Trophoblast cell (in vitro differentiated cells and primary cell): ENCODE data around the gene MEIKIN.

Experiments used
- DNase-seq, 2 donors: peaks; one replicate each; pipeline ENCODE4 v3.0.0-alpha.2; 2016
- H2AFZ ChIP-seq: 2 replicates; pipeline ENCODE4 v1.6.1; 2013; ENCODE audit warnings: low read length, moderate library complexity, mild to moderate bottlenecking; ENCODE audit not compliant: insufficient read depth, poor library complexity
- H2AK5ac ChIP-seq: 2 replicates; pipeline ENCODE4 v1.6.1; 2013; ENCODE audit warnings: mild to moderate bottlenecking, low read length
- H2BK120ac ChIP-seq: 2 replicates; pipeline ENCODE4 v1.6.1; 2013; ENCODE audit warnings: low read length, mild to moderate bottlenecking, moderate library complexity; ENCODE audit not compliant: insufficient read depth, poor library complexity
- H2BK12ac ChIP-seq: 2 replicates; pipeline ENCODE4 v1.6.1; 2013; ENCODE audit warnings: mild to moderate bottlenecking, low read length, moderate library complexity
- H2BK5ac ChIP-seq: 2 replicates; pipeline ENCODE4 v1.6.1; 2013; ENCODE audit warnings: low read length, low read depth, moderate library complexity, mild to moderate bottlenecking; ENCODE audit not compliant: poor library complexity
- H3K14ac ChIP-seq: 2 replicates; pipeline ENCODE4 v1.6.1; 2013; ENCODE audit warnings: mild to moderate bottlenecking, low read length
- H3K18ac ChIP-seq: 2 replicates; pipeline ENCODE4 v1.6.1; 2013; ENCODE audit warnings: mild to moderate bottlenecking, low read length
- H3K23ac ChIP-seq: 2 replicates; pipeline ENCODE4 v1.6.1; 2013; ENCODE audit warnings: low read length
- H3K27ac ChIP-seq: 2 replicates; pipeline ENCODE4 v1.5.1; 2013; ENCODE audit warnings: low read depth, mild to moderate bottlenecking, inconsistent platforms, low read length, moderate library complexity
- H3K27me3 ChIP-seq: 2 replicates; pipeline ENCODE4 v1.6.1; 2013; ENCODE audit warnings: inconsistent platforms, mild to moderate bottlenecking, low read length, moderate library complexity; ENCODE audit not compliant: insufficient read depth
- H3K36me3 ChIP-seq, 2 experiments: 1 replicate in 1 of 2; 2 replicates in 1 of 2; pipeline ENCODE4 v1.6.1; 2013; ENCODE audit warnings: low read length in 2 of 2, mild to moderate bottlenecking in 2 of 2, moderate library complexity in 1 of 2; ENCODE audit not compliant: insufficient read depth in 2 of 2, control insufficient read depth in 1 of 2
- H3K4ac ChIP-seq: 2 replicates; pipeline ENCODE4 v1.6.1; 2013; ENCODE audit warnings: low read depth, mild to moderate bottlenecking, low read length, moderate library complexity
- H3K4me1 ChIP-seq, 2 experiments: 1 replicate in 1 of 2; 2 replicates in 1 of 2; pipeline ENCODE4 v1.6.1; 2013; ENCODE audit warnings: low read length in 2 of 2, mild to moderate bottlenecking in 2 of 2, moderate library complexity in 1 of 2; ENCODE audit not compliant: insufficient read depth in 2 of 2, control insufficient read depth in 1 of 2
- H3K4me2 ChIP-seq: 2 replicates; pipeline ENCODE4 v1.6.1; 2013; ENCODE audit warnings: inconsistent platforms, mild to moderate bottlenecking, low read length, moderate library complexity
- H3K4me3 ChIP-seq: 2 replicates; pipeline ENCODE4 v1.5.1; 2013; ENCODE audit warnings: mild to moderate bottlenecking, low read depth, low read length, inconsistent platforms
- H3K79me1 ChIP-seq: one replicate; pipeline ENCODE4 v1.6.1; 2013; ENCODE audit warnings: low read length
- H3K79me2 ChIP-seq: 2 replicates; pipeline ENCODE4 v1.6.1; 2013; ENCODE audit warnings: low read length, mild to moderate bottlenecking; ENCODE audit not compliant: control insufficient read depth, insufficient read depth, poor library complexity
- H3K9ac ChIP-seq: 2 replicates; pipeline ENCODE4 v1.6.1; 2013; ENCODE audit warnings: mild to moderate bottlenecking, low read length
- H3K9me3 ChIP-seq: 2 replicates; pipeline ENCODE4 v1.6.1; 2013; ENCODE audit warnings: low read depth, mild to moderate bottlenecking, control low read depth, inconsistent platforms, low read length; ENCODE audit not compliant: insufficient read depth
- H4K12ac ChIP-seq: 2 replicates; pipeline ENCODE4 v1.6.1; 2013; ENCODE audit warnings: low read depth, mild to moderate bottlenecking, low read length, moderate library complexity
- H4K8ac ChIP-seq: 2 replicates; pipeline ENCODE4 v1.6.1; 2013; ENCODE audit warnings: low read depth, mild to moderate bottlenecking, low read length, moderate library complexity
- H4K91ac ChIP-seq: one replicate; pipeline ENCODE4 v1.6.1; 2013; ENCODE audit warnings: low read depth, mild to moderate bottlenecking, low read length, moderate library complexity
- WGBS: extraction: QIAGEN DNeasy Blood & Tissue Kit; methylation state at CpG from one replicate; pipeline ENCODE4 v1.1.7; 2013; ENCODE audit warnings: missing lambda C conversion rate; ENCODE audit not compliant: insufficient read length, insufficient coverage; ENCODE audit errors: extremely low coverage; 5-methylcytosine and 5-hydroxymethylcytosine counted together

Gene MEIKIN

GRCh38 chr5:131786900-131787692 is 158.4 kb downstream of the MEIKIN start:
- Histone ChIP-seq H3K36me3 (no peaks in the 10 kb centered on the region), H3K4me2 (no peak overlapping the region), H2BK5ac (no peak overlapping the region), H3K14ac (no peak overlapping the region), H3K4me1 (peaks cover 0 to 2% of the 10 kb centered on the region in 2 experiments), H3K4me3 (no peak overlapping the region), H3K27ac (no peak overlapping the region), H3K23ac (no peak overlapping the region), H3K27me3 (no peaks in the 10 kb centered on the region), H3K79me2 (peaks cover 1% of the 10 kb centered on the region), H3K18ac (no peak overlapping the region), H3K4ac (peak overlapping the region; percentile 50), H3K9me3 (no peaks in the 10 kb centered on the region), H4K12ac (no peak overlapping the region), H4K91ac (no peak overlapping the region), H3K79me1 (no peaks in the 10 kb centered on the region), H2AFZ (no peak overlapping the region), H2AK5ac (no peak overlapping the region), H2BK120ac (no peak overlapping the region), H4K8ac (no peak overlapping the region), H2BK12ac (no peak overlapping the region), H3K9ac (no peak overlapping the region)
- DNase-seq = peak in 1 of 2 donors; percentile 58
- WGBS = no CpG with 5 or more reads among the region's 4 CpGs

DNA sequence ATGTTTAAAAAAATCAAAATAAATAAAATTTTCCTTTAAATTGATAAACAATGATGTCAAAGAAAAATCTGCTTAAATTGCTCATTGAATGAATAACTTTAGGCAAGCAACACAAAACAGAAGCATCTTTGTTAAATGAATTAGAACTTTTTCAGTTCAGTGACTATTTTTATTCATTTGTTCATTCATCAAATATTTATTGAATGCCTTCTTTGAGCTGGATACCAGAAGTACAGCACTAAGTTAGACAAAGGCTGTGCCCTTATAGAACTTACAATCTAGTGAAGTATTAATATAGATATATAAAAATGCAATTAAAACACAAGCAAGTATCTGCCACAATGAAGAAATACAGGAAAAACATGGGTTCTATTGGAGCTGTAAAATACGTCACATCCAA is 159.4 kb downstream of the MEIKIN start:
- Histone ChIP-seq H2BK12ac (no peak overlapping the region), H3K36me3 (no peaks in the 10 kb centered on the region), H2BK5ac (no peak overlapping the region), H3K4me1 (peaks cover 0 to 2% of the 10 kb centered on the region in 2 experiments), H3K79me2 (peaks cover 1% of the 10 kb centered on the region), H4K91ac (no peak overlapping the region), H3K9ac (no peak overlapping the region), H3K4me3 (no peak overlapping the region), H4K8ac (no peak overlapping the region), H3K27ac (no peak overlapping the region), H4K12ac (no peak overlapping the region), H3K4ac (no peak overlapping the region), H2AK5ac (no peak overlapping the region), H3K23ac (no peak overlapping the region), H2BK120ac (no peak overlapping the region), H2AFZ (no peak overlapping the region), H3K9me3 (no peaks in the 10 kb centered on the region), H3K18ac (no peak overlapping the region), H3K14ac (no peak overlapping the region), H3K4me2 (no peak overlapping the region), H3K79me1 (no peaks in the 10 kb centered on the region), H3K27me3 (no peaks in the 10 kb centered on the region)
- WGBS = no CpG with 5 or more reads among the region's 1 CpG
- DNase-seq = peak in 1 of 2 donors; percentile 50

DNA sequence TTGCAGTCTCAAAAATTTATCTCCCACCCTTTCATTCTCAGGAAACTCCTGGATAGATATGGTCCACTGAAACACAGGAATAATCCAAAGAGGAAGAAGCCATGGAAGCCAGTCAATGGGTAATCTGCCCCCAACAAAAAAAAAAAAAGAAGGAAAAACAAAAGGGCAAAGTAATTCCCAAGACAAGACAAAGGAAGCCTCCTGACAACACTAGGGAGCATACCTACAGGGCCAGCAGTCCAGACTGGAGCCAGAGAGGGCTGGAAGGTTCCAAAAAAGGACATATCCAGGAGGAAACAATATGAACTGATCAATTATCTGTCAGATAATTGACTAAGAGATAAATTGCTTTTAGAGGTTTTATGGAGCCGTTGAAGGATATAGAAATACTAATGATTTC is 161.6 kb downstream of the MEIKIN start:
- Histone ChIP-seq H3K4me3 (no peak overlapping the region), H3K23ac (no peak overlapping the region), H3K27ac (no peak overlapping the region), H2BK120ac (no peak overlapping the region), H3K4me2 (no peak overlapping the region), H3K79me1 (no peaks in the 10 kb centered on the region), H3K18ac (no peak overlapping the region), H2AFZ (no peak overlapping the region), H3K36me3 (no peaks in the 10 kb centered on the region), H3K4me1 (peaks cover 0 to 2% of the 10 kb centered on the region in 2 experiments), H3K9me3 (no peaks in the 10 kb centered on the region), H4K12ac (no peak overlapping the region), H4K8ac (no peak overlapping the region), H3K4ac (no peak overlapping the region), H2AK5ac (no peak overlapping the region), H3K27me3 (no peaks in the 10 kb centered on the region), H3K9ac (no peak overlapping the region), H4K91ac (no peak overlapping the region), H2BK5ac (no peak overlapping the region), H2BK12ac (no peak overlapping the region), H3K14ac (no peak overlapping the region), H3K79me2 (peaks cover 2% of the 10 kb centered on the region)
- no CpG with 5 or more reads among the region's 1 CpG for WGBS
- no peak for DNase-seq

GRCh38 chr5:131783357-131783756 is 162.1 kb downstream of the MEIKIN start:
- no peak overlapping the region for H3K18ac ChIP-seq
- no peak overlapping the region for H3K4me3 ChIP-seq
- H4K12ac ChIP-seq = no peak overlapping the region
- no peak for DNase-seq
- H3K27ac ChIP-seq = no peak overlapping the region
- H2AK5ac ChIP-seq = no peak overlapping the region
- no peak overlapping the region for H3K4me2 ChIP-seq
- no peaks in the 10 kb centered on the region for H3K79me1 ChIP-seq
- no peaks in the 10 kb centered on the region for H3K27me3 ChIP-seq
- no CpG with 5 or more reads among the region's 1 CpG for WGBS
- H2BK5ac ChIP-seq = no peak overlapping the region
- H3K23ac ChIP-seq = no peak overlapping the region
- H3K9me3 ChIP-seq = no peaks in the 10 kb centered on the region
- H3K4me1 ChIP-seq = peaks cover 0 to 2% of the 10 kb centered on the region in 2 experiments
- no peak overlapping the region for H2BK12ac ChIP-seq
- no peaks in the 10 kb centered on the region for H3K36me3 ChIP-seq
- H4K8ac ChIP-seq = no peak overlapping the region
- H3K14ac ChIP-seq = no peak overlapping the region
- no peak overlapping the region for H3K9ac ChIP-seq
- H2BK120ac ChIP-seq = no peak overlapping the region
- H4K91ac ChIP-seq = no peak overlapping the region
- H2AFZ ChIP-seq = no peak overlapping the region
- peaks cover 2% of the 10 kb centered on the region for H3K79me2 ChIP-seq
- no peak overlapping the region for H3K4ac ChIP-seq
